NCI-H2171 (cell line): ENCODE data around the gene CHPF2.

Experiments
- DNase-seq: peaks from one replicate; lab custom pipeline; 2025; lab: John Stamatoyannopoulos, UW

Gene CHPF2

GRCh38 chr7:151265351-151265931 lies 33.2 kb downstream of the CHPF2 start:
- no peak for DNase-seq

GRCh38 chr7:151269511-151269910 lies 37.2 kb downstream of the CHPF2 start:
- no peak for DNase-seq

GRCh38 chr7:151271699-151272355 lies 39.5 kb downstream of the CHPF2 start:
- no peak for DNase-seq

- DNase-seq = no peak
These were observed 40.1 kb downstream of the CHPF2 start for GRCh38 chr7:151272405-151272804.

GRCh38 chr7:151272877-151273276 lies 40.6 kb downstream of the CHPF2 start:
- no peak for DNase-seq

GRCh38 chr7:151273651-151274390 lies 41.5 kb downstream of the CHPF2 start:
- no peak for DNase-seq

GRCh38 chr7:151274396-151274795 lies 42.1 kb downstream of the CHPF2 start:
- DNase-seq = no peak

GRCh38 chr7:151274936-151275812 lies 42.9 kb downstream of the CHPF2 start:
- DNase-seq = no peak

- no peak for DNase-seq
These were observed 43.7 kb downstream of the CHPF2 start for GRCh38 chr7:151275813-151276577.

- peak; percentile 71 for DNase-seq
These were observed 44.6 kb downstream of the CHPF2 start for GRCh38 chr7:151276666-151277590.

GRCh38 chr7:151277631-151278030 lies 45.3 kb downstream of the CHPF2 start:
- no peak for DNase-seq

GRCh38 chr7:151278949-151279348 lies 46.7 kb downstream of the CHPF2 start:
- DNase-seq = no peak

- no peak for DNase-seq
These were observed 47.6 kb downstream of the CHPF2 start for GRCh38 chr7:151279868-151280267.

- no peak for DNase-seq
These were observed 48.2 kb downstream of the CHPF2 start for GRCh38 chr7:151280388-151281019.

- no peak for DNase-seq
These were observed 49.4 kb downstream of the CHPF2 start for GRCh38 chr7:151281686-151282085.

GRCh38 chr7:151282111-151282510 lies 49.8 kb downstream of the CHPF2 start:
- no peak for DNase-seq

- DNase-seq = no peak
These were observed 51.0 kb downstream of the CHPF2 start for GRCh38 chr7:151283302-151283701.

GRCh38 chr7:151286148-151286547 lies 53.9 kb downstream of the CHPF2 start:
- no peak for DNase-seq
